Calu3 (cell line): ENCODE measurements around the gene TMX3. TPM values are rescaled to one million over a fixed set of nuclear protein-coding genes. Genes with fewer than 3 reads are reported as not detected.

Experiments used
- BruUV-seq: library from RNA; stranded (reverse); fragments of 400-500 nt; replicated peaks from 2 replicates; lab custom pipeline; 2021; lab: Mats Ljungman, UMichigan
- CTCF ChIA-PET: fragments of 300-600 bp; sonication (Branson Sonifier 250); formaldehyde crosslinking; loops from one replicate; lab custom pipeline; 2022; ENCODE audit warnings: antibody characterized with exemption; lab: Charles Lee
- DNase-seq: peaks from one replicate; pipeline ENCODE4 v3.0.0; 2022
- H3K27ac Mint-ChIP-seq: one replicate; pipeline ENCODE4 v1.8.0; 2022; ENCODE audit warnings: mixed read lengths; ENCODE audit not compliant: unreplicated experiment
- H3K27me3 Mint-ChIP-seq: one replicate; pipeline ENCODE4 v1.8.0; 2022; ENCODE audit warnings: mixed read lengths; ENCODE audit not compliant: unreplicated experiment
- H3K36me3 Mint-ChIP-seq: one replicate; pipeline ENCODE4 v1.8.0; 2022; ENCODE audit warnings: mild to moderate bottlenecking, moderate library complexity, mixed read lengths; ENCODE audit not compliant: insufficient read depth, unreplicated experiment
- H3K4me1 Mint-ChIP-seq: one replicate; pipeline ENCODE4 v1.8.0; 2022; ENCODE audit warnings: mild to moderate bottlenecking, low read depth, mixed read lengths; ENCODE audit not compliant: unreplicated experiment
- H3K4me3 Mint-ChIP-seq: one replicate; pipeline ENCODE4 v1.8.0; 2022; ENCODE audit warnings: mild to moderate bottlenecking, low read depth, moderate library complexity, mixed read lengths; ENCODE audit not compliant: unreplicated experiment
- H3K9me3 Mint-ChIP-seq: one replicate; pipeline ENCODE4 v1.8.0; 2022; ENCODE audit warnings: low read depth, mixed read lengths; ENCODE audit not compliant: unreplicated experiment
- intact Hi-C: fragments of 100-400 bp; cut with micrococcal nuclease; formaldehyde crosslinking; loops from one replicate; pipeline ENCODE4 v1.10.0; 2022; ENCODE audit not compliant: unreplicated experiment
- total RNA-seq: library from RNA; stranded (reverse); gene quantifications from 2 replicates; pipeline ENCODE4 v1.2.3, GENCODE V29; 2022
- TF ChIP-seq, protein P1 (sequence below): fragments of 200-600 bp; IDR thresholded peaks from one replicate; pipeline ENCODE4 v1.8.0; 2022; ENCODE audit warnings: antibody characterized with exemption; ENCODE audit not compliant: unreplicated experiment

TMX3 gene
- total RNA-seq, 1 experiment from 2014 or later: 63.1 TPM

DNA sequence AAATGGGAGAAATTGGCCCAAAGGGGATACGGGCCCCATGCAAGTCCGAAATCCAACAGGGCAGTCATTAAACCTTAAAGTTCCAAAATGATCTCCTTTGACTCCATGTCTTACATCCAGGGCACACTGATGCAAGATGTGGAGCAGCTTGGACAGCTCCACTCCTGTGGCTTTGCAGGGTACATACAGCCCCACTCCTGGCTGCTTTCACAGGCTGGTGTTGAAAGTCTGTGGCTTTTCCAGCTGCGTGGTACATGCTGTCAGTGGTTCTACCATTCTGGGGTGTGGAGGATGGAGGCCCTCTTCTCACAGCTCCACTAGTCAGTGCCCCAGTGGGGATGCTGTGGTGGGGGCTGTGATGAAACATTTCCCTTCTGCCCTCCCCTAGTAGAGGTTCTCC, 8.6 kb upstream of the TMX3 start:
- BruUV-seq: no TSS peak
- CTCF ChIA-PET: no interaction called here
- Mint-ChIP-seq H3K27ac (no peak overlapping the region), H3K4me1 (no peaks in the 10 kb centered on the region), H3K4me3 (no peak overlapping the region), H3K27me3 (no peaks in the 10 kb centered on the region), H3K36me3 (no peaks in the 10 kb centered on the region), H3K9me3 (peaks cover 3% of the 10 kb centered on the region)
- intact Hi-C loops: no loop called here
- TF ChIP-seq, protein P1, sequence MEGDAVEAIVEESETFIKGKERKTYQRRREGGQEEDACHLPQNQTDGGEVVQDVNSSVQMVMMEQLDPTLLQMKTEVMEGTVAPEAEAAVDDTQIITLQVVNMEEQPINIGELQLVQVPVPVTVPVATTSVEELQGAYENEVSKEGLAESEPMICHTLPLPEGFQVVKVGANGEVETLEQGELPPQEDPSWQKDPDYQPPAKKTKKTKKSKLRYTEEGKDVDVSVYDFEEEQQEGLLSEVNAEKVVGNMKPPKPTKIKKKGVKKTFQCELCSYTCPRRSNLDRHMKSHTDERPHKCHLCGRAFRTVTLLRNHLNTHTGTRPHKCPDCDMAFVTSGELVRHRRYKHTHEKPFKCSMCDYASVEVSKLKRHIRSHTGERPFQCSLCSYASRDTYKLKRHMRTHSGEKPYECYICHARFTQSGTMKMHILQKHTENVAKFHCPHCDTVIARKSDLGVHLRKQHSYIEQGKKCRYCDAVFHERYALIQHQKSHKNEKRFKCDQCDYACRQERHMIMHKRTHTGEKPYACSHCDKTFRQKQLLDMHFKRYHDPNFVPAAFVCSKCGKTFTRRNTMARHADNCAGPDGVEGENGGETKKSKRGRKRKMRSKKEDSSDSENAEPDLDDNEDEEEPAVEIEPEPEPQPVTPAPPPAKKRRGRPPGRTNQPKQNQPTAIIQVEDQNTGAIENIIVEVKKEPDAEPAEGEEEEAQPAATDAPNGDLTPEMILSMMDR: no peak
- no peak for DNase-seq

DNA sequence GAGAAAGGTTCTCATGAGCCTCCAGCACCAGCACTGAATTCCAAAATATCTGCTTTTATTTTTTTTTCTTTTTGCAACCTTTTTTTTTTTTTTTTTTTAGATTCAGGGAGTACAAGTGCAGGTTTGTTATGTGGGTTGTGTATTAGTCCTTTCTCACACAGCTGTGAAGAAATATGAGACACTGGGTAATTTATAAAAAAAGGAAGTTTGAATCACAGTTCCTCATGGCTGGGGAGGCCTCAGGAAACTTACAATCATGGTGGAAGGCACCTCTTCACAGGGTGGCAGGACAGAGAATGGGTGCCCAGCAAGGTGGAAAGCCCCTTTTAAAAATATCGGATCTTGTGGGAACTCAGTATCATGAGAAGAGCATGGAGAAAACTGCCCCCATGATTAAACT, 7.9 kb upstream of the TMX3 start:
- TF ChIP-seq, protein P1: no peak
- BruUV-seq: no TSS peak
- CTCF ChIA-PET: no interaction called here
- no peak for DNase-seq
- intact Hi-C loops: no loop called here
- H3K27me3 Mint-ChIP-seq: no peaks in the 10 kb centered on the region
- H3K36me3 Mint-ChIP-seq: no peaks in the 10 kb centered on the region
- H3K27ac Mint-ChIP-seq: no peak overlapping the region
- peaks cover 3% of the 10 kb centered on the region for H3K9me3 Mint-ChIP-seq
- no peaks in the 10 kb centered on the region for H3K4me1 Mint-ChIP-seq
- no peak overlapping the region for H3K4me3 Mint-ChIP-seq

DNA sequence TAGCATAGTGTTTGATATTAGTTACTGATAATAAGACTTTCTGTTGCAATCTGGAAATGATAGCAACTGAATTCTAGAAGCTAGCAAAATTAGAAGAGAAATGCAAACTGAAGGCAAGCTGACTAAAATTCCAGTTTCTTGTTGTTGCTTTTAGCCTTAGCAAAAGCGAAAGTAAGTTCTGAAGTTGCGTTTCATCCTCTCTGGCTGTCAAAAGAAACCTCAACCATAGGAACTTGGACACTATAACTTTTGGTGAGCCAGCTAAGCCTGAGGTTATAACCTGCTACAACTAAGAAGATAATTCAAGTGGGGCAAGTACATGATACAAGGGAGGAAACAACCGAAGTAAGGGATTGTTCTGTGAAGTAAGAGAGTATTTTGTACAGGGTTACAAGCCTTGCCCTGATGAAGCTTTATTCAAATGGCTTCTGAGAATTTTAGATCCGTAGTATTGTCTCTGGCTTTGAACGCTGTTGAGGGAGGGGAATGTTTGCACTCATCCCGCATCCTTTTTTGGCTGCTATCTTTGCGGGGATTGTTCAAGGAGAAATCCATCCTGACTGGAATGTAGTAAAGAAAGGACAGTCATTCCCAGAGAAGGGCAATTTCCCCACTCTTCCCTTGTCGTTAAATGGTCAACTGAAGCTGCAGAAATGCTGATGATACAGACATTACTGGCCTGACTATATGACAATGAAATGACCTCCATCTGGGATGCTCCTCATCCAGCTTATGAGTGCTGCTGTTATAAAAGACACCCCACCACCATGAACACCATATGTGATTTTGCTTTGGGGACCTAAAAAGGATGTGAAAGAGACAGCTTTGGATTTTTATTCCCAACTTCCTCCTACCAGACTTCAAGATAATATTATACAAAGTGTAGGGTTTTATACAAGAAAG, 7.0 kb upstream of the TMX3 start:
- H3K4me3 Mint-ChIP-seq: no peak overlapping the region
- no peak for DNase-seq
- H3K27ac Mint-ChIP-seq: no peak overlapping the region
- intact Hi-C loops: no loop called here
- H3K9me3 Mint-ChIP-seq: peaks cover 3% of the 10 kb centered on the region
- no peaks in the 10 kb centered on the region for H3K4me1 Mint-ChIP-seq
- H3K36me3 Mint-ChIP-seq: no peaks in the 10 kb centered on the region
- H3K27me3 Mint-ChIP-seq: no peaks in the 10 kb centered on the region
- BruUV-seq: no TSS peak
- TF ChIP-seq, protein P1: no peak
- CTCF ChIA-PET: no interaction called here

DNA sequence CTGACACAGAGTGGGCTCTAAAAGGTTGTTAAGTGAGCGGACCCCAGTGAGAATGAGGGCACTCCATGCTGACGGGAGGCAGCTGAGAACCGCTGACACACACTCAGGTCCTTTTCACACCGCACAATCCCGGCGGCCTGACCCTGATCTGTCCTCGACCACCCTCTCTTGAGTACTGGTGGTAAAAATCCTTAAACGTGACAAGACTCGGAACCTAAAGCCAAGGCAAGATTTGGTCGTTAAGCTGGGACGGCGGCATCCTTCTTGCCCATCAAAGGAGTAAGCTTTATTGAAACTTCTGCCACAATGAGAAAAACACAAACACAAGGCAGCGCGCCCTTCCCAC, 569 bp downstream of the TMX3 start:
- peak overlapping the region; percentile 47 for H3K27ac Mint-ChIP-seq
- TF ChIP-seq, protein P1: no peak
- no peaks in the 10 kb centered on the region for H3K27me3 Mint-ChIP-seq
- H3K36me3 Mint-ChIP-seq: peaks cover 30% of the 10 kb centered on the region
- BruUV-seq: TSS peak; percentile 36
- H3K4me1 Mint-ChIP-seq: no peaks in the 10 kb centered on the region
- CTCF ChIA-PET: no interaction called here
- intact Hi-C loops: no loop called here
- peak; percentile 5 for DNase-seq
- peak overlapping the region; percentile 78 for H3K4me3 Mint-ChIP-seq
- H3K9me3 Mint-ChIP-seq: no peaks in the 10 kb centered on the region
